GM23338 (cell line): ENCODE data around the gene IL12RB1. TPM values are rescaled to one million over a fixed set of nuclear protein-coding genes. Genes with fewer than 3 reads are reported as not detected.

Experiments
- ATAC-seq: fragments of 200-7000 bp; cut with Tn5 transposase; 3 replicates; pipeline ENCODE4 v1.9.1; 2020
- DNase-seq: peaks from one replicate; pipeline ENCODE4 v3.0.0-alpha.2; 2015; ENCODE audit warnings: low spot score
- H2AFZ ChIP-seq: fragments of 200-600 bp; sonication (generic); 2 replicates; pipeline ENCODE4 v1.8.0; 2016; ENCODE audit warnings: antibody characterized with exemption, mild to moderate bottlenecking, moderate library complexity
- H3F3A ChIP-seq: fragments of 200-600 bp; sonication (generic); replicated peaks from 2 replicates; pipeline ENCODE4 v1.8.0; 2017; ENCODE audit warnings: antibody characterized with exemption, mixed run types, low read depth
- H3K27ac ChIP-seq: fragments of 200-600 bp; sonication (generic); 2 replicates; pipeline ENCODE4 v1.6.1; 2016; ENCODE audit warnings: low read depth
- H3K27me3 ChIP-seq: fragments of 200-600 bp; sonication (generic); 2 replicates; pipeline ENCODE4 v1.8.0; 2016; ENCODE audit warnings: mild to moderate bottlenecking, mixed run types, moderate library complexity; ENCODE audit not compliant: insufficient read depth
- H3K36me3 ChIP-seq: fragments of 200-600 bp; sonication (generic); 2 replicates; pipeline ENCODE4 v1.8.0; 2016; ENCODE audit warnings: mild to moderate bottlenecking; ENCODE audit not compliant: insufficient read depth
- H3K4me1 ChIP-seq: fragments of 200-600 bp; sonication (generic); 2 replicates; pipeline ENCODE4 v1.8.0; 2016; ENCODE audit warnings: mild to moderate bottlenecking, moderate library complexity; ENCODE audit not compliant: insufficient read depth
- H3K4me2 ChIP-seq: fragments of 200-600 bp; sonication (generic); 2 replicates; pipeline ENCODE4 v1.7.1; 2017; ENCODE audit warnings: mixed run types
- H3K4me3 ChIP-seq: fragments of 200-600 bp; sonication (generic); 2 replicates; pipeline ENCODE4 v1.6.1; 2016; ENCODE audit warnings: mixed run types
- H3K79me2 ChIP-seq: fragments of 200-600 bp; sonication (generic); replicated peaks from 2 replicates; pipeline ENCODE4 v1.8.0; 2017; ENCODE audit warnings: mild to moderate bottlenecking; ENCODE audit not compliant: insufficient read depth
- H3K9me2 ChIP-seq: fragments of 200-600 bp; sonication (generic); 2 replicates; pipeline ENCODE4 v1.8.0; 2017; ENCODE audit not compliant: insufficient read depth
- H4K20me1 ChIP-seq: fragments of 200-600 bp; sonication (generic); replicated peaks from 2 replicates; pipeline ENCODE4 v1.8.0; 2017; ENCODE audit warnings: mild to moderate bottlenecking; ENCODE audit not compliant: insufficient read depth
- H3K27ac Mint-ChIP-seq: 2 replicates; pipeline ENCODE4 v1.8.0; 2020; ENCODE audit warnings: inconsistent platforms, mild to moderate bottlenecking, moderate library complexity, mixed read lengths
- H3K27me3 Mint-ChIP-seq: 3 replicates; pipeline ENCODE4 v1.8.0; 2022; ENCODE audit warnings: low read depth, mild to moderate bottlenecking, moderate library complexity, mixed read lengths, inconsistent platforms; ENCODE audit not compliant: insufficient read depth, poor library complexity
- H3K36me3 Mint-ChIP-seq: 3 replicates; pipeline ENCODE4 v1.8.0; 2021; ENCODE audit warnings: low read depth, mild to moderate bottlenecking, inconsistent platforms, moderate library complexity, mixed read lengths
- H3K4me1 Mint-ChIP-seq: 3 replicates; pipeline ENCODE4 v1.8.0; 2020; ENCODE audit warnings: mild to moderate bottlenecking, inconsistent platforms, mixed read lengths
- H3K4me3 Mint-ChIP-seq: 3 replicates; pipeline ENCODE4 v1.8.0; 2021; ENCODE audit warnings: moderate library complexity, mild to moderate bottlenecking, inconsistent platforms, mixed read lengths
- H3K9me3 Mint-ChIP-seq: 3 replicates; pipeline ENCODE4 v1.8.0; 2020; ENCODE audit warnings: moderate library complexity, mild to moderate bottlenecking, inconsistent platforms, mixed read lengths
- CREB1 ChIP-seq: fragments of 250-450 bp; sonication (Bioruptor Pico); IDR thresholded peaks from 2 replicates; pipeline ENCODE4 v1.5.0; 2020; ENCODE audit warnings: low read depth, mild to moderate bottlenecking, moderate library complexity
- ETS1 ChIP-seq: IDR thresholded peaks from 2 replicates; pipeline ENCODE4 v1.6.1; 2016; ENCODE audit warnings: antibody characterized with exemption
- EZH2 ChIP-seq: fragments of 200-600 bp; sonication (generic); IDR thresholded peaks from one replicate; pipeline ENCODE4 v1.8.0; 2017; ENCODE audit warnings: antibody characterized with exemption, mild to moderate bottlenecking, low read depth; ENCODE audit not compliant: unreplicated experiment
- EZH2phosphoT487 ChIP-seq: fragments of 200-600 bp; sonication (generic); IDR thresholded peaks from one replicate; pipeline ENCODE4 v1.8.1; 2018; ENCODE audit warnings: antibody characterized with exemption; ENCODE audit not compliant: unreplicated experiment
- JUNB ChIP-seq: IDR thresholded peaks from one replicate; pipeline ENCODE4 v1.6.1; 2016; ENCODE audit warnings: antibody characterized with exemption; ENCODE audit not compliant: unreplicated experiment
- NANOG ChIP-seq: IDR thresholded peaks from 2 replicates; pipeline ENCODE4 v1.6.1; 2016; ENCODE audit warnings: antibody characterized with exemption, borderline replicate concordance
- POLR2AphosphoS5 ChIP-seq: IDR thresholded peaks from 2 replicates; pipeline ENCODE4 v1.6.1; 2016; ENCODE audit warnings: antibody characterized with exemption, low read depth
- REST ChIP-seq: IDR thresholded peaks from one replicate; pipeline ENCODE4 v1.6.1; 2018; ENCODE audit warnings: antibody characterized with exemption; ENCODE audit not compliant: unreplicated experiment
- STAT1 ChIP-seq: IDR thresholded peaks from one replicate; pipeline ENCODE4 v1.6.1; 2016; ENCODE audit warnings: antibody characterized with exemption; ENCODE audit not compliant: unreplicated experiment
- ZNF114 ChIP-seq: fragments of 250-450 bp; sonication (Bioruptor Pico); IDR thresholded peaks from 2 replicates; pipeline ENCODE4 v1.5.0; 2020; ENCODE audit warnings: mild to moderate bottlenecking, moderate library complexity
- ZNF331 ChIP-seq: fragments of 250-450 bp; sonication (Bioruptor Pico); IDR thresholded peaks from 2 replicates; pipeline ENCODE4 v1.5.0; 2020; ENCODE audit warnings: low read depth, mild to moderate bottlenecking, moderate library complexity
- ZNF462 ChIP-seq: fragments of 250-450 bp; sonication (Bioruptor Pico); IDR thresholded peaks from 2 replicates; pipeline ENCODE4 v1.5.0; 2020; ENCODE audit warnings: mild to moderate bottlenecking, moderate library complexity
- polyA plus RNA-seq: library from polyadenylated mRNA; unstranded; fragments of >200 nt; fragmentation: Nextera tagmentation; extraction: Ambion mirVana; gene quantifications from 2 replicates; pipeline ENCODE4 v1.2.1, GENCODE V29; 2016
- total RNA-seq: library from RNA; depleted of rRNA; stranded (reverse); fragments of >200 nt; shearing (Covaris generic); gene quantifications from 2 replicates; pipeline ENCODE4 v1.2.3, GENCODE V29; 2014
- TF ChIP-seq, protein P1 (sequence below), 2 experiments: fragments of 200-600 bp in 1 of 2; sonication (generic) in 1 of 2; conservative IDR thresholded peaks; 2 replicates each; pipeline versions ENCODE4 v1.5.1 to v1.6.1; 2016 to 2017; ENCODE audit warnings: antibody characterized with exemption in 2 of 2, low read depth in 2 of 2, mild to moderate bottlenecking in 2 of 2, moderate library complexity in 1 of 2

The IL12RB1 gene
- total and polyA plus RNA-seq, 2 experiments from 2014 or later: not detected

DNA sequence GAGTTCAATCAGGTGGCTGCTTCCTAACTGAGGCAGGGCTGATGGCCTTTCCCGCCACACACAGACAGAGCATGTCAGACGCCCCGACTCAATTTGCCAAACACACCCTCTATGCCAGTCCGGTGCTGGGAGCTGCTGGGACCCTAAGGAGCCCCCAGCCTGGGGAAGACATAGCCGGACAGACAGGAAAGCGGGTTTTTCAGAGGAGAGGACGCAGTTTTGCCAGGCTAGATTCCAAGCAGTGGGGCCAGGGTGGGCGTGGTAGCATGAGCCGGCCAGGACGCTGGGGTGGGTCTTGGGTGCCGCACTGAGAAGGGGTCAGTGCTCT is 30.6 kb upstream of the IL12RB1 start:
- Mint-ChIP-seq H3K36me3 (no peaks in the 10 kb centered on the region; the same call in 2 of the 3 replicates), H3K4me1 (peaks cover 23% of the 10 kb centered on the region), H3K9me3 (no peaks in the 10 kb centered on the region), H3K27me3 (peaks cover 14% of the 10 kb centered on the region), H3K27ac (peak overlapping the region; percentile 87), H3K4me3 (peak overlapping the region; percentile 72)
- Histone ChIP-seq H3F3A (no peaks in the 10 kb centered on the region), H3K4me1 (peaks cover 14% of the 10 kb centered on the region; the same call in 1 of the 2 replicates), H3K4me3 (peak overlapping the region; percentile 81), H3K9me2 (no peaks in the 10 kb centered on the region), H3K36me3 (no peaks in the 10 kb centered on the region), H2AFZ (peak overlapping the region; percentile 94), H3K4me2 (peak overlapping the region; percentile 89), H3K79me2 (peaks cover 13% of the 10 kb centered on the region), H3K27ac (0 out of 2 replicates have a peak overlapping the region, but pooled peaks have one; percentile 55), H4K20me1 (peaks cover 4% of the 10 kb centered on the region), H3K27me3 (no peaks in the 10 kb centered on the region)
- DNase-seq (no peak), ATAC-seq (no peak)
- TF ChIP-seq ZNF331 (no peak), POLR2AphosphoS5 (no peak), EZH2phosphoT487 (no peak), ZNF114 (CRISPR knock-in tag) (no peak), JUNB (no peak), CREB1 (CRISPR knock-in tag) (no peak), ETS1 (no peak), REST (no peak), STAT1 (no peak), ZNF462 (no peak), NANOG (no peak), EZH2 (no peak)
- TF ChIP-seq, protein P1, sequence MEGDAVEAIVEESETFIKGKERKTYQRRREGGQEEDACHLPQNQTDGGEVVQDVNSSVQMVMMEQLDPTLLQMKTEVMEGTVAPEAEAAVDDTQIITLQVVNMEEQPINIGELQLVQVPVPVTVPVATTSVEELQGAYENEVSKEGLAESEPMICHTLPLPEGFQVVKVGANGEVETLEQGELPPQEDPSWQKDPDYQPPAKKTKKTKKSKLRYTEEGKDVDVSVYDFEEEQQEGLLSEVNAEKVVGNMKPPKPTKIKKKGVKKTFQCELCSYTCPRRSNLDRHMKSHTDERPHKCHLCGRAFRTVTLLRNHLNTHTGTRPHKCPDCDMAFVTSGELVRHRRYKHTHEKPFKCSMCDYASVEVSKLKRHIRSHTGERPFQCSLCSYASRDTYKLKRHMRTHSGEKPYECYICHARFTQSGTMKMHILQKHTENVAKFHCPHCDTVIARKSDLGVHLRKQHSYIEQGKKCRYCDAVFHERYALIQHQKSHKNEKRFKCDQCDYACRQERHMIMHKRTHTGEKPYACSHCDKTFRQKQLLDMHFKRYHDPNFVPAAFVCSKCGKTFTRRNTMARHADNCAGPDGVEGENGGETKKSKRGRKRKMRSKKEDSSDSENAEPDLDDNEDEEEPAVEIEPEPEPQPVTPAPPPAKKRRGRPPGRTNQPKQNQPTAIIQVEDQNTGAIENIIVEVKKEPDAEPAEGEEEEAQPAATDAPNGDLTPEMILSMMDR (conservative IDR thresholded peaks at IDR 0.05; ENCODE audit: low read depth in 2 of 2): no peak
